HepG2 (cell line): Measurements from ENCODE around the gene FGD2. TPM values are rescaled to one million over a fixed set of nuclear protein-coding genes. Genes with fewer than 3 reads are reported as not detected.

ENCODE experiments used
- ARHGAP35 ChIP-seq: sonication (generic); formaldehyde crosslinking; IDR thresholded peaks from 2 replicates; pipeline ENCODE4 v1.9.0; 2022; ENCODE audit warnings: mild to moderate bottlenecking, inconsistent platforms, moderate library complexity, missing genetic modification reagents, borderline replicate concordance
- ARID3A ChIP-seq: IDR thresholded peaks from 2 replicates; pipeline ENCODE4 v1.6.1; 2012; ENCODE audit warnings: low read depth, low read length, improper control_type of control experiment
- CHCHD3 ChIP-seq: sonication (generic); formaldehyde crosslinking; IDR thresholded peaks from 2 replicates; pipeline ENCODE4 v1.8.0; 2022; ENCODE audit warnings: mild to moderate bottlenecking, missing genetic modification reagents, moderate library complexity
- DNMT3B ChIP-seq: conservative IDR thresholded peaks from 2 replicates; pipeline ENCODE4 v1.6.1; 2016; ENCODE audit warnings: missing biosample characterization, control low read depth
- EEA1 ChIP-seq: sonication (generic); formaldehyde crosslinking; IDR thresholded peaks from 2 replicates; pipeline ENCODE4 v1.5.1; 2020; ENCODE audit warnings: mild to moderate bottlenecking, missing genetic modification reagents, borderline replicate concordance
- GATA4 ChIP-seq: sonication (generic); IDR thresholded peaks from 2 replicates; pipeline ENCODE4 v1.6.1; 2016; ENCODE audit warnings: antibody characterized with exemption, low read depth, borderline replicate concordance
- GLI4 ChIP-seq: sonication (generic); formaldehyde crosslinking; IDR thresholded peaks from 2 replicates; pipeline ENCODE4 v1.5.1; 2020; ENCODE audit warnings: missing genetic modification reagents, mild to moderate bottlenecking, moderate library complexity, borderline replicate concordance
- KLF11 ChIP-seq: IDR thresholded peaks from 2 replicates; pipeline ENCODE4 v1.6.1; 2016; ENCODE audit warnings: missing compliant biosample characterization
- MAFG ChIP-seq: sonication (generic); formaldehyde crosslinking; IDR thresholded peaks from 2 replicates; pipeline ENCODE4 v1.5.1; 2020; ENCODE audit warnings: mild to moderate bottlenecking, missing genetic modification reagents
- PCBP1 ChIP-seq: fragments of 200-400 bp; formaldehyde crosslinking; IDR thresholded peaks from 2 replicates; pipeline ENCODE4 v1.6.1; 2017; ENCODE audit warnings: mild to moderate bottlenecking, low read depth, low read length, borderline replicate concordance
- PHF5A ChIP-seq: IDR thresholded peaks from one replicate; pipeline ENCODE4 v1.6.1; 2018; ENCODE audit warnings: low read depth, missing genetic modification reagents; ENCODE audit not compliant: unreplicated experiment
- POLR2AphosphoS5 ChIP-seq: IDR thresholded peaks from 2 replicates; pipeline ENCODE4 v1.6.1; 2012; ENCODE audit warnings: low read depth, low read length
- RFXAP ChIP-seq: sonication (generic); formaldehyde crosslinking; IDR thresholded peaks from 2 replicates; pipeline ENCODE4 v1.4.0; 2020; ENCODE audit warnings: missing genetic modification reagents, borderline replicate concordance
- SNAI1 ChIP-seq: sonication (generic); formaldehyde crosslinking; IDR thresholded peaks from 2 replicates; pipeline ENCODE4 v1.5.0; 2020; ENCODE audit warnings: mild to moderate bottlenecking, missing genetic modification reagents, borderline replicate concordance
- TRAFD1 ChIP-seq: sonication (generic); formaldehyde crosslinking; IDR thresholded peaks from 2 replicates; pipeline ENCODE4 v1.5.1; 2020; ENCODE audit warnings: missing genetic modification reagents, mild to moderate bottlenecking, borderline replicate concordance
- ZBTB20 ChIP-seq: sonication (generic); formaldehyde crosslinking; IDR thresholded peaks from 2 replicates; pipeline ENCODE4 v1.8.1; 2023; ENCODE audit warnings: missing genetic modification reagents, low read depth, mild to moderate bottlenecking, borderline replicate concordance
- ZFP82 ChIP-seq: sonication (generic); formaldehyde crosslinking; IDR thresholded peaks from 2 replicates; pipeline ENCODE4 v1.5.1; 2020; ENCODE audit warnings: mild to moderate bottlenecking, missing genetic modification reagents, borderline replicate concordance
- ZNF180 ChIP-seq: sonication (generic); formaldehyde crosslinking; IDR thresholded peaks from 2 replicates; pipeline ENCODE4 v1.4.0; 2020; ENCODE audit warnings: low read depth, missing genetic modification reagents, borderline replicate concordance
- ZNF343 ChIP-seq: sonication (generic); formaldehyde crosslinking; IDR thresholded peaks from 2 replicates; pipeline ENCODE4 v1.4.0; 2020; ENCODE audit warnings: mild to moderate bottlenecking, missing genetic modification reagents
- ZNF382 ChIP-seq: sonication (generic); formaldehyde crosslinking; IDR thresholded peaks from 2 replicates; pipeline ENCODE4 v1.5.0; 2020; ENCODE audit warnings: missing genetic modification reagents, mild to moderate bottlenecking, borderline replicate concordance
- ZNF501 ChIP-seq: sonication (generic); formaldehyde crosslinking; IDR thresholded peaks from 2 replicates; pipeline ENCODE4 v1.5.1; 2020; ENCODE audit warnings: mild to moderate bottlenecking, moderate library complexity, missing genetic modification reagents
- ZNF660 ChIP-seq: sonication (generic); formaldehyde crosslinking; IDR thresholded peaks from 2 replicates; pipeline ENCODE4 v1.5.1; 2020; ENCODE audit warnings: mild to moderate bottlenecking, low read depth, missing genetic modification reagents, borderline replicate concordance
- ZNF710 ChIP-seq: sonication (generic); formaldehyde crosslinking; IDR thresholded peaks from 2 replicates; pipeline ENCODE4 v1.5.0; 2020; ENCODE audit warnings: mild to moderate bottlenecking, missing genetic modification reagents, borderline replicate concordance
- ZNF850 ChIP-seq: sonication (generic); formaldehyde crosslinking; conservative IDR thresholded peaks from 2 replicates; pipeline ENCODE4 v1.9.0; 2021; ENCODE audit warnings: mild to moderate bottlenecking, missing genetic modification reagents
- polyA plus RNA-seq, 8 experiments: library from polyadenylated mRNA; depleted of rRNA in 3 of 8; stranded (reverse) in 7 of 8; unstranded in 1 of 8; fragments of >200 nt; fragmentation: Illumina TruSeq in 4 of 8; extraction: Trizol in 4 of 8; gene quantifications; 2 replicates each; pipeline versions ENCODE4 v1.2.1 to v1.2.3, GENCODE V29; 2011 to 2016; ENCODE audit warnings: low read depth in 4 of 8, missing spikeins in 1 of 8, mixed read lengths in 1 of 8; ENCODE audit not compliant: insufficient read depth in 1 of 8
- total RNA-seq, 5 experiments: library from RNA; depleted of rRNA; stranded (reverse); fragments of >200 nt; fragmentation: Illumina TruSeq; extraction: Trizol; gene quantifications; 2 replicates each; pipeline ENCODE4 v1.2.3, GENCODE V29; 2016; ENCODE audit warnings: low read depth in 1 of 5

FGD2 gene
- total and polyA plus RNA-seq, 2 of the 13 experiments (the other 11 are each of a cell fraction or from before 2014, with no cell fraction given), result not detected

GRCh38 chr6:37059344-37060194 is 54.1 kb downstream of the FGD2 start (continued):
- TF ChIP-seq ARID3A (peak; percentile 88), SNAI1 (CRISPR knock-in tag) (0 out of 2 replicates have a peak, but pooled peaks have one; percentile 22), ARHGAP35 (CRISPR knock-in tag) (no peak; the same call in 1 of the 2 replicates), CHCHD3 (no peak), DNMT3B (CRISPR knock-in tag) (peak; percentile 95; the same call in 1 of the 2 replicates), EEA1 (0 out of 2 replicates have a peak, but pooled peaks have one; percentile 27), TRAFD1 (CRISPR knock-in tag) (peak; percentile 93), KLF11 (CRISPR knock-in tag) (no peak), MAFG (CRISPR knock-in tag) (peak; percentile 98), PCBP1 (no peak), ZNF850 (CRISPR knock-in tag) (no peak), ZNF501 (CRISPR knock-in tag) (peak; percentile 90), ZNF660 (CRISPR knock-in tag) (no peak), GATA4 (peak; percentile 79; the same call in 1 of the 2 replicates), PHF5A (CRISPR knock-in tag) (no peak), ZBTB20 (CRISPR knock-in tag) (peak; percentile 40; the same call in 1 of the 2 replicates), RFXAP (CRISPR knock-in tag) (no peak; the same call in 1 of the 2 replicates), ZFP82 (CRISPR knock-in tag) (no peak; the same call in 1 of the 2 replicates), GLI4 (CRISPR knock-in tag) (peak; percentile 85; the same call in 1 of the 2 replicates), ZNF382 (no peak), ZNF343 (CRISPR knock-in tag) (no peak), ZNF180 (CRISPR knock-in tag) (no peak), POLR2AphosphoS5 (peak; percentile 73), ZNF710 (CRISPR knock-in tag) (peak; percentile 65; the same call in 1 of the 2 replicates)
